Endothelial cell of umbilical vein (primary cell): ENCODE results near the gene VAV3. TPM values are rescaled to one million over a fixed set of nuclear protein-coding genes. Genes with fewer than 3 reads are reported as not detected.

ENCODE experiments used
- BruUV-seq: library from RNA; stranded (reverse); fragments of 400-500 nt; replicated peaks from 2 replicates; lab custom pipeline; 2021; lab: Mats Ljungman, UMichigan
- CTCF ChIA-PET: fragments of 300-600, 350-600 bp; sonication (Branson Sonifier 250); formaldehyde crosslinking; loops from one replicate; lab custom pipeline; 2021; ENCODE audit warnings: antibody characterized with exemption, inconsistent platforms; lab: Charles Lee
- POLR2A ChIA-PET: fragments of 300-600, 350-600 bp; sonication (Branson Sonifier 250); formaldehyde crosslinking; loops from one replicate; lab custom pipeline; 2021; ENCODE audit warnings: antibody characterized with exemption, inconsistent platforms; lab: Charles Lee
- DNase-seq: peaks from one replicate; pipeline ENCODE4 v3.0.0-alpha.2; 2011; ENCODE audit warnings: low read depth, low spot score
- FAIRE-seq: peaks from 2 replicates; lab custom pipeline; 2011; peaks lifted over from hg19 to GRCh38; lab: Jason Lieb, UNC
- H2AFZ ChIP-seq: 2 replicates; pipeline ENCODE4 v1.6.0; 2012; ENCODE audit warnings: low read depth, low read length, control low read depth, inconsistent platforms
- H3K27ac ChIP-seq: 2 replicates; pipeline ENCODE4 v1.5.1; 2011; ENCODE audit warnings: low read depth, mild to moderate bottlenecking, control low read depth, low read length, moderate library complexity; ENCODE audit not compliant: insufficient read depth
- H3K27me3 ChIP-seq, 2 experiments: 2 replicates each; pipeline versions ENCODE4 v1.6.0 to v1.6.1; 2011; ENCODE audit warnings: low read length in 2 of 2, mixed read lengths in 1 of 2; ENCODE audit not compliant: control insufficient read depth in 2 of 2, insufficient read depth in 2 of 2
- H3K36me3 ChIP-seq, 2 experiments: 2 replicates in 1 of 2; 3 replicates in 1 of 2; pipeline ENCODE4 v1.5.1; 2011; ENCODE audit warnings: low read length in 2 of 2, mild to moderate bottlenecking in 1 of 2, moderate library complexity in 1 of 2; ENCODE audit not compliant: control insufficient read depth in 2 of 2, insufficient read depth in 2 of 2; ENCODE audit errors: extremely low read depth in 1 of 2
- H3K4me1 ChIP-seq: 3 replicates; pipeline ENCODE4 v1.5.1; 2011; ENCODE audit warnings: mild to moderate bottlenecking, low read length; ENCODE audit not compliant: control insufficient read depth, insufficient read depth; ENCODE audit errors: extremely low read depth
- H3K4me2 ChIP-seq: 2 replicates; pipeline ENCODE4 v1.6.1; 2011; ENCODE audit warnings: low read length, control low read depth, mixed read lengths; ENCODE audit not compliant: insufficient read depth
- H3K4me3 ChIP-seq, 3 experiments: fragments of 200-600 bp in 1 of 3; sonication (generic), shearing (Covaris generic) in 1 of 3; replicated peaks in 1 of 3; 2 replicates each; pipeline ENCODE4 v1.5.1; 2011 to 2016; ENCODE audit warnings: control low read depth in 3 of 3, low read length in 3 of 3, mild to moderate bottlenecking in 2 of 3, inconsistent platforms in 1 of 3, low read depth in 1 of 3, moderate library complexity in 1 of 3; ENCODE audit not compliant: insufficient read depth in 1 of 3
- H3K79me2 ChIP-seq: 2 replicates; pipeline ENCODE4 v1.6.0; 2012; ENCODE audit warnings: low read length, inconsistent platforms; ENCODE audit not compliant: control insufficient read depth, insufficient read depth
- H3K9ac ChIP-seq: replicated peaks from 2 replicates; pipeline ENCODE3; 2011; ENCODE audit warnings: low read length, control low read depth; ENCODE audit not compliant: insufficient read depth; ENCODE audit errors: extremely low read depth
- H3K9me1 ChIP-seq: replicated peaks from 3 replicates; pipeline ENCODE4 v1.6.0; 2011; ENCODE audit warnings: mild to moderate bottlenecking, low read length; ENCODE audit not compliant: control insufficient read depth, insufficient read depth; ENCODE audit errors: extremely low read depth
- H3K9me3 ChIP-seq: replicated peaks from 2 replicates; pipeline ENCODE4 v1.5.1; 2012; ENCODE audit warnings: low read length, inconsistent platforms; ENCODE audit not compliant: control insufficient read depth, insufficient read depth
- H4K20me1 ChIP-seq: replicated peaks from 2 replicates; pipeline ENCODE3; 2011; ENCODE audit warnings: mild to moderate bottlenecking, low read length; ENCODE audit not compliant: control insufficient read depth, insufficient read depth; ENCODE audit errors: extremely low read depth
- EZH2 ChIP-seq: IDR thresholded peaks from 2 replicates; pipeline ENCODE4 v1.6.1; 2012; ENCODE audit warnings: borderline replicate concordance, low read depth, mild to moderate bottlenecking, moderate library complexity, low read length, inconsistent platforms; ENCODE audit not compliant: severe bottlenecking
- FOS ChIP-seq: IDR thresholded peaks from 2 replicates; pipeline ENCODE4 v1.6.1; 2011; ENCODE audit warnings: mild to moderate bottlenecking, low read length, moderate library complexity, borderline replicate concordance; ENCODE audit not compliant: insufficient read depth
- GATA2 ChIP-seq: IDR thresholded peaks from 2 replicates; pipeline ENCODE4 v1.7.0; 2011; ENCODE audit warnings: low read depth, mild to moderate bottlenecking, moderate library complexity, mixed read lengths, low read length; ENCODE audit not compliant: insufficient read length, insufficient read depth
- JUN ChIP-seq: IDR thresholded peaks from 2 replicates; pipeline ENCODE4 v1.6.1; 2011; ENCODE audit warnings: borderline replicate concordance, low read depth; ENCODE audit not compliant: insufficient read length, insufficient read depth
- MYC ChIP-seq: IDR thresholded peaks from one replicate; pipeline ENCODE4 v1.6.1; 2011; ENCODE audit warnings: mild to moderate bottlenecking, low read depth, low read length
- POLR2A ChIP-seq: IDR thresholded peaks from 2 replicates; pipeline ENCODE4 v1.6.1; 2012; ENCODE audit warnings: low read depth, mild to moderate bottlenecking, control low read depth, low read length
- POLR2AphosphoS5 ChIP-seq: IDR thresholded peaks from 2 replicates; pipeline ENCODE4 v1.6.1; 2012; ENCODE audit warnings: low read depth, mild to moderate bottlenecking, control low read depth, low read length, moderate library complexity; ENCODE audit not compliant: insufficient read depth
- dilution Hi-C: fragments of 300-500 bp; cut with MboI; formaldehyde crosslinking; loops from one replicate; pipeline ENCODE4 v1.15.0; 2019; ENCODE audit warnings: low sequenced_read_pairs; ENCODE audit not compliant: extremely low pct_ligation_motif_present
- intact Hi-C: fragments of 100-400 bp; cut with micrococcal nuclease; formaldehyde crosslinking; loops from one replicate; pipeline ENCODE4 v1.10.0; 2022
- polyA plus RNA-seq, 4 experiments: library from polyadenylated mRNA; depleted of rRNA in 3 of 4; stranded (reverse) in 3 of 4; unstranded in 1 of 4; fragments of >200 nt; gene quantifications; 2 replicates each; pipeline versions ENCODE4 v1.2.1 to v1.2.3, GENCODE V29; 2011 to 2012; ENCODE audit warnings: missing spikeins in 1 of 4
- total RNA-seq: library from RNA; stranded (reverse); gene quantifications from 2 replicates; pipeline ENCODE4 v1.2.3, GENCODE V29; 2021
- TF ChIP-seq, protein P1 (sequence below): IDR thresholded peaks from 2 replicates; pipeline ENCODE4 v1.6.1; 2011; ENCODE audit not compliant: insufficient read depth, insufficient read length
- TF ChIP-seq, protein P2 (sequence below), 2 donors: IDR thresholded peaks; 1 replicate in 1 of 2; 2 replicates in 1 of 2; pipeline ENCODE4 v1.5.1; 2011; ENCODE audit warnings: low read length in 2 of 2, mild to moderate bottlenecking in 2 of 2, moderate library complexity in 2 of 2, control low read depth in 1 of 2, inconsistent platforms in 1 of 2, low read depth in 1 of 2; ENCODE audit not compliant: insufficient read depth in 1 of 2; ENCODE audit errors: extremely low read depth in 1 of 2

VAV3 gene
- total and polyA plus RNA-seq, 2 donors (not counting 3 experiments of a cell fraction or from before 2014, with no cell fraction given) = 0.18 to 1.5 TPM

DNA sequence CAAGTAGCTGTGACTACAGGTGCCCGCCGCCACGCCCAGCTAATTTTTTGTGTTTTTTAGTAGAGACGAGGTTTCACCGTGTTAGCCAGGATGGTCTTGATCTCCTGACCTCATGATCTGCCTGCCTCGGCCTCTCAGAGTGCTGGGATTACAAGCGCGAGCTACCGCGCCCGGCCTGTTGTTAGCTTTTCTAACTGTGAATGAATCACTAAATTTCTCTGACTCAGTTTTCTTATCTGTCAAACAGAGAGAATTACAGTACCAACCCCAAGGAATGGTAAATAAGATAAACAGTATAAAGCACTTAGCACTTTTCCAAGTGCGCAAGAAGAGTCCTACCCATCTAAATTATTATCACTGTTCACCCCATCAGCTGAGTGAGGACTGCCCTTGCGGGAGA, 193.6 kb downstream of the VAV3 start:
- no peak overlapping the region for H3K4me2 ChIP-seq
- TF ChIP-seq, protein P1, sequence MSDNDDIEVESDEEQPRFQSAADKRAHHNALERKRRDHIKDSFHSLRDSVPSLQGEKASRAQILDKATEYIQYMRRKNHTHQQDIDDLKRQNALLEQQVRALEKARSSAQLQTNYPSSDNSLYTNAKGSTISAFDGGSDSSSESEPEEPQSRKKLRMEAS = no peak
- TF ChIP-seq POLR2A (no peak), FOS (no peak), JUN (no peak), MYC (no peak), EZH2 (no peak), POLR2AphosphoS5 (no peak), GATA2 (no peak)
- TF ChIP-seq, protein P2, sequence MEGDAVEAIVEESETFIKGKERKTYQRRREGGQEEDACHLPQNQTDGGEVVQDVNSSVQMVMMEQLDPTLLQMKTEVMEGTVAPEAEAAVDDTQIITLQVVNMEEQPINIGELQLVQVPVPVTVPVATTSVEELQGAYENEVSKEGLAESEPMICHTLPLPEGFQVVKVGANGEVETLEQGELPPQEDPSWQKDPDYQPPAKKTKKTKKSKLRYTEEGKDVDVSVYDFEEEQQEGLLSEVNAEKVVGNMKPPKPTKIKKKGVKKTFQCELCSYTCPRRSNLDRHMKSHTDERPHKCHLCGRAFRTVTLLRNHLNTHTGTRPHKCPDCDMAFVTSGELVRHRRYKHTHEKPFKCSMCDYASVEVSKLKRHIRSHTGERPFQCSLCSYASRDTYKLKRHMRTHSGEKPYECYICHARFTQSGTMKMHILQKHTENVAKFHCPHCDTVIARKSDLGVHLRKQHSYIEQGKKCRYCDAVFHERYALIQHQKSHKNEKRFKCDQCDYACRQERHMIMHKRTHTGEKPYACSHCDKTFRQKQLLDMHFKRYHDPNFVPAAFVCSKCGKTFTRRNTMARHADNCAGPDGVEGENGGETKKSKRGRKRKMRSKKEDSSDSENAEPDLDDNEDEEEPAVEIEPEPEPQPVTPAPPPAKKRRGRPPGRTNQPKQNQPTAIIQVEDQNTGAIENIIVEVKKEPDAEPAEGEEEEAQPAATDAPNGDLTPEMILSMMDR (IDR thresholded peaks at IDR 0.05; ENCODE audit: extremely low read depth in 1 of 2, insufficient read depth in 1 of 2, low read depth in 1 of 2, low read length in 2 of 2) = no peak
- CTCF ChIA-PET = interaction anchor here (1.2 to 2.2 kb wide), 2 partner anchors 11 to 354 kb away, joined by 5 to 6 read pairs; no protein-coding TSS in a partner anchor
- H3K9me3 ChIP-seq = no peaks in the 10 kb centered on the region
- H3K9ac ChIP-seq = no peak overlapping the region
- no peaks in the 10 kb centered on the region for H4K20me1 ChIP-seq
- intact Hi-C loops = no loop called here
- H3K36me3 ChIP-seq = no peaks in the 10 kb centered on the region
- DNase-seq = no peak
- H3K4me1 ChIP-seq = peaks cover 6% of the 10 kb centered on the region
- no peak for FAIRE-seq
- POLR2A ChIA-PET = no interaction called here
- no peaks in the 10 kb centered on the region for H3K79me2 ChIP-seq
- H3K27ac ChIP-seq = no peak overlapping the region
- no peaks in the 10 kb centered on the region for H3K27me3 ChIP-seq
- no peaks in the 10 kb centered on the region for H3K9me1 ChIP-seq
- H2AFZ ChIP-seq = no peak overlapping the region
- dilution Hi-C loops = no loop called here
- no peak overlapping the region for H3K4me3 ChIP-seq
- BruUV-seq = no TSS peak
